ENCODE measurements around the gene MARCO.

DNA sequence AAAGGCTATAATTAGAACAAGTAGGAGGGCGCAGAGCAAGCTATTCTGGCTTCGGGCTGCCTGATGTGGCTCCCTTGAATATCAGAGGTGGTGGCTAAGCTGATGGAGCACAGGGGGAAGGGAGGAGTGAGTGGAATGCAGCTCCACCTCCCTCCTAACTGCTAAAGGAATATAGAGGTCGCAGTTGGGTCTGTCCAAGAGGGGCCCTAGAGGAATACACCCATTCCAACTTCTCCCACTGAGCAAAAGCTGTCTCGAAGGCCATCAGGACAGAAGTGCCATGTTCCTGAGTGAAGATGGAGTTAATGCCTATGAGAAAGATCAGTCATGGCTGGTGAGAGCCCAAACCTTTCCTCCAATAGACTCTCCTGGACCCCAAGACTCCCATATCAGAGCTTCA is 32.8 kb upstream of the MARCO start:
- TF ChIP-seq SP1 (IDR thresholded peaks at IDR 0.05) (no peak), ARNT (IDR thresholded peaks at IDR 0.05) (no peak), FOXM1 (IDR thresholded peaks at IDR 0.05; ENCODE audit: borderline replicate concordance) (no peak), LEF1 (IDR thresholded peaks at IDR 0.05; ENCODE audit: borderline replicate concordance) (no peak), ELF4 (IDR thresholded peaks at IDR 0.05) (no peak), BHLHE40 (IDR thresholded peaks at IDR 0.05; ENCODE audit: borderline replicate concordance) (no peak), FOXK2 (IDR thresholded peaks at IDR 0.05) (no peak), SUZ12 (IDR thresholded peaks at IDR 0.05) (no peak)

Measured in HEK293T (cell line).